ENCODE results near the gene A3GALT2.

GRCh38 chr1:33306653-33307493 lies 14.0 kb downstream of the A3GALT2 start:
- TF ChIP-seq POLR2A (IDR thresholded peaks at IDR 0.05) (no peak), CTCF (IDR thresholded peaks at IDR 0.05) (no peak)

Measured in ovary (tissue), 3 donors.